ENCODE results near the gene NBPF1.
A peak's percentile ranks its signal among the peaks of the same experiment; 100 is the strongest.
"Not testable (repeated sequence)": the region's sequence is repeated elsewhere in the genome, so short reads cannot be mapped to it uniquely, and the experiment has no call there.

The NBPF1 gene

DNA sequence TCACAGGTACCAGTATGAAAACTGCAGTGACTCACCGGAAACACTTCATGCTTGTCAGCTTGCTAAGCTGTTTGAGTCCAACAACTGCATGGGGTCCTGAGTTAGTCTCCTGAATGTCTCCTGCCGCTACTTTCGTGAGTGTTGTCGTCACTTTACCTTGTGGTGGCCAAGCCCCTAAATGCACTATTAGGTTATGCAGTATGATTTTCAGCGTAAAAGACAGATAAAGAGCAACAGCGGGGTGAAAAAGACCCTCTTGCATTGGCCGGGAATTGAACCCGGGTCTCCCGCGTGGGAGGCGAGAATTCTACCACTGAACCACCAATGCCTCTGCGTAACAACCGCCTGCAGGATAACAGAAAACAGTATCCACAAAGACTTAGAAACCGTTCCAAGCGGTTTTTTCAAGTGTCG lies 67.7 kb downstream of the NBPF1 start:
- DNase-seq (ENCODE audit: low spot score) = not testable (repeated sequence)

DNA sequence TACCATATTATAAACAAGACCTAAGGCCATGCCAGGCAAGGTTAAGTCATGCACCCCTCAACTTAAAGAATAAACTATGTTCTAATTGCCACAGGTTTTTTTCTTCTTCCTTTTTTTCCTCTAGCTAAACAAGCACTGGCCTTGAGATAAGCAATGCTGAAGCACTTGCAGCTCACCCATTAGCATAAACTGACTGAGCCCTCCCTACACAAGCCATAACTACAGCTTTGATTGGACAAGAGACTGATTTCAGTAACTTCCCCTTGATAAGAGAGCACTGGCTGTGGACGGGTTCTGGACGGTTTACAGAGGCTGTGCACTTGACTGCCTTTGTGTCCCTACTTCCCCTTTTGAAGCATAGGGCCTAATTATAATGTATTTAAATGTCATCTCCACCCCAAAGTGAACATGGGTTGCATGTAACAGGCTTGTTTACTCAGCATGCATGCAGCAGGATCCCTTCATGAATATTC lies 72.9 kb downstream of the NBPF1 start:
- DNase-seq (ENCODE audit: low spot score) = not testable (repeated sequence)

DNA sequence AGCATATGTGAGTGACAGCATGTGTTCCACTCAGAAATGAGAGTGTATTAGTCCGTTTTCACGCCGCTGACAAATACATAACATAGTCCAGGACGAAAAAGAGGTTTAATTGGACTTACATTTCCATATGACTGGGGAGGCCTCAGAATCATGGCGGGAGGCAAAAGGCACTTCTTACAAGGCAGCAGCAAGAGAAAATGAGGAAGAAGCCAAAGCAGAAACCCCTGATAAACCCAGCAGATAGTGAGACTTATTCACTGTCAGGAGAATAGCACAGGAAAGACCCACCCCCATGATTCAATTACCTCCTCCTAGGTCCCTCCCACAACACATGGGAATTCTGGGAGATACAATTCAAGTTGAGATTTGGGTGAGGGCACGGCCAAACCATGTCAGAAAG lies 75.8 kb downstream of the NBPF1 start:
- not testable (repeated sequence) for DNase-seq (ENCODE audit: low spot score)

GRCh38 chr1:16536796-16537195 lies 76.6 kb downstream of the NBPF1 start:
- not testable (repeated sequence) for DNase-seq (ENCODE audit: low spot score)

GRCh38 chr1:16535898-16536297 lies 77.5 kb downstream of the NBPF1 start:
- DNase-seq (ENCODE audit: low spot score) = not testable (repeated sequence)

GRCh38 chr1:16535487-16535886 lies 77.9 kb downstream of the NBPF1 start:
- DNase-seq (ENCODE audit: low spot score) = not testable (repeated sequence)

- not testable (repeated sequence) for DNase-seq (ENCODE audit: low spot score)
These were observed 78.4 kb downstream of the NBPF1 start for GRCh38 chr1:16534829-16535456.

GRCh38 chr1:16534239-16534828 lies 79.0 kb downstream of the NBPF1 start:
- DNase-seq (ENCODE audit: low spot score) = not testable (repeated sequence)

DNA sequence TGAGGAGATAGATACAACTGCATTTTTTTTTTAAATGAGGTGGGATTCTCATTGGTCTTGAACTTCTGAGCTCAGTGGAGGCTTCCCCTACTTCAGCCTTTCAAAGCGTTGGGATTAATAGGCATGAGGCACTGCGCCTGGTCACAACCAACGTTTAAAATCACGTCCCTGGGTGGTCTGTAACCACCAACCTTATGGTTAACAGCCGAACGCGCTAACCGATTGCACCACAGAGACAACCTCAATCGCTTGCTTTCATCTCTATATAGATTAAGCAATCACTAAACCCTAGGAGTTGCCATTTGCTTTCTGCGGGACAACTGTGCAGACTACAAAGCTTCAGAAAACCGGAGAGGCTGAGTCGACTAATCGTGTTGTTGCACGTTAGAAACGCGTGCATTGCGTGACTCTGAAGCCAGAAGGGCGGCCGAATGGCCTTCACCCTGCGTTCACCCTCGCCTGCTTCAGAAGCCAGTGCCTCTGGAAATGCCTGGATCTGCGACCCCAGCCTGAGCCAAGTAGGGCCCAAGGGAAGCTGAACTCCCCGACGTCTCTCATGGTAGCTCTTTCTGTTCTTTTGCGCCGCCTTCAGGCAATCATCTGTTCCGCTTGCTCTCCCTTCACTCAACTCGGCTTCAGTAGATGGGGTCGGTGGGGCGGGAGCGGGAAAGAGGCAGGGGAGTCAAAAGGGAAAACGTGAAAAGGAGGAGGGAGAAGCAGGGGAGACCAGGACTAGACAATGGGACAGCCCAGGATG lies 81.0 kb downstream of the NBPF1 start:
- not testable (repeated sequence) for DNase-seq (ENCODE audit: low spot score)

DNA sequence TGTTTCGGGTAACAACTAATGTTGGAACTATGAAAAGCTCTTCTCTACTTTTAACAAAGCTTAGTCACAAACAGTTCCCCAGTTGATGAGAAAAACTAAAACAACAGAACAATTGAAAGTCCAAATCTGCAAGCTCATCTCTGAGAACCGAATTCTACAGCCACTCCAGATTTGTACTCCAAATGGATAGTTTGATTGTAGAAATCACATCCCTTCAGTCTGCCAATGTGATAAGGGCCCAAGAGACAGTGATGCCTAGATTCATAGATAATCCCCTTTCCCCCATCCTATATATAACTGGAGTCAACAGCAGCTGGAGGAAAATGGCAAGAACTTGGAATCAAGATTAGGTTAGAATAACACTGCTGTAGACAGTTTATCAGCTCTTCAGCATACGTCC lies 85.0 kb downstream of the NBPF1 start:
- not testable (repeated sequence) for DNase-seq (ENCODE audit: low spot score)

DNA sequence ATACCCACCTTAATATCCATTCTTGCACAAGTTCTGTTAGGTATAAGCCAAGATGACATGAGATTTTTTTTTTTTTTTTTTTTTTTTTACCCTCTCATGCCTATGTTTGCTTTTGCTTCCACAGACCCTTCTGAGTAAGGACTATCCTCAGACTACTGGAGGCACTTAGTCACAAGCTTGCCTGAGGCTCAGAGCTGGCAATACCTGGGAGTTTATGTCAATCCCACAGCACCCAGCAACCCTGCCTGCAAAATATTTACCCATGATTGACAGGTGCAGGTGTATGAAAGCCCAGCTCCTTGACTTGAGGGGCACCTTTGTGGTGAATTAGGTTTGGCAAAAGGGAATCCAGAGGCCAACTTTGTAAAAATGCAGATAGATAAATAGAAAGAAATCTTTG lies 87.6 kb downstream of the NBPF1 start:
- not testable (repeated sequence) for DNase-seq (ENCODE audit: low spot score)

- DNase-seq (ENCODE audit: low spot score) = not testable (repeated sequence)
These were observed 91.7 kb downstream of the NBPF1 start for GRCh38 chr1:16521679-16522078.

DNA sequence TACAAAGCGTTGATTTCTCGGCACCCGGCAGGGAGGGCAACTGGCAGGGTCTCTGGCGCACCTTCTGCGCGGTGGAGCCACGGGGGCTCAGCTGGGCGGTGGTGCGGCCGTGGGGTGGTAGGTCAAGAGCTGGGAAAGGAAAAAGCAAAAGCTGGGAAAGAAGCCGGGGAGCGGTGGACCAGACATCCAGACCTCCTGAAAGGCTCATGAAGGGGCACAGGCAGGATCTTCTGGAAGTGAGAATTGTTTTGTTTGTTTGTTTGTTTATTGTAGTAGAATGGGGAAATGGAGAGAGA lies 92.1 kb downstream of the NBPF1 start:
- DNase-seq (ENCODE audit: low spot score) = no peak

DNA sequence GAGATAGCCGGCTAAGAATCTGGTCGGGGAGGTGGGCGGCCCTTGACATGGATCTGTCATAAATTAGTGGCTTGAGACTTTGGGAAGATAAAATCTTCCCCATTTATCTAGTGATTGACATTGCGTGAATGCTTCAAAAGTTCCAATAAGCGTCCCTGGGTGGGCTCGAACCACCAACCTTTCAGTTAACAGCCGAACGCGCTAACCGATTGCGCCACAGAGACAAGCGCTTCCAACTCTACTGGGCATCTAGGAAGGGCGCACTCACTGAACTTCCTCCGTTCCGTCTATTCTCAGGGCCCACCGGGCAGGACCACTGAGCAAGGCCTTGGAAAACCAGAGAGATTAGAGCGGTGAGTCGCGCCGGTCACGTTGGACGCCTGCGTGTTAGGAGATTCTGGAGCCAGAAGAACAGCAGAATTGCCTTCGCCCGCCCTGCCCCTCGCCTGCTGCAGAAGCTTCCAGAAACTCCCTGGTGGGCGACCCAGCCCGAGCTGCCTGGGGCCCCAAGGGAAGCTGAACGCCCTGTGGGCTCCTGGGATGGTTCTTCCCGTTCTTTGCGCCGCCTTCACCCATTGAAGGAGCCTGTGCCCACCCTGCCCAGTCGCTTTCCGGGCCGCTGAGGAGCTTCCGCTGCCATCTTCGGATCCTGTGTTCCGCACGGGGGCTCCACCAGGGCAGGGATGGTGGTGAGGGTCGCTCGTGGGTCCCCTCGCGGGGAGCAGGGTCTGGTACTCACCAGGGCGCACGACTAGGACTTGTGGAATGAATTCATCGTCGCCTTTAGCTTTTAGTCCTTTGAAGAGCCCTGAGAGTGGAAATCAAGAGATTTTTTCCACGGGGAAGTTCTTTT lies 92.7 kb downstream of the NBPF1 start:
- DNase-seq (ENCODE audit: low spot score) = not testable (repeated sequence)

GRCh38 chr1:16519255-16519951 lies 94.0 kb downstream of the NBPF1 start:
- DNase-seq (ENCODE audit: low spot score) = not testable (repeated sequence)

GRCh38 chr1:16518913-16519254 lies 94.5 kb downstream of the NBPF1 start:
- not testable (repeated sequence) for DNase-seq (ENCODE audit: low spot score)

DNA sequence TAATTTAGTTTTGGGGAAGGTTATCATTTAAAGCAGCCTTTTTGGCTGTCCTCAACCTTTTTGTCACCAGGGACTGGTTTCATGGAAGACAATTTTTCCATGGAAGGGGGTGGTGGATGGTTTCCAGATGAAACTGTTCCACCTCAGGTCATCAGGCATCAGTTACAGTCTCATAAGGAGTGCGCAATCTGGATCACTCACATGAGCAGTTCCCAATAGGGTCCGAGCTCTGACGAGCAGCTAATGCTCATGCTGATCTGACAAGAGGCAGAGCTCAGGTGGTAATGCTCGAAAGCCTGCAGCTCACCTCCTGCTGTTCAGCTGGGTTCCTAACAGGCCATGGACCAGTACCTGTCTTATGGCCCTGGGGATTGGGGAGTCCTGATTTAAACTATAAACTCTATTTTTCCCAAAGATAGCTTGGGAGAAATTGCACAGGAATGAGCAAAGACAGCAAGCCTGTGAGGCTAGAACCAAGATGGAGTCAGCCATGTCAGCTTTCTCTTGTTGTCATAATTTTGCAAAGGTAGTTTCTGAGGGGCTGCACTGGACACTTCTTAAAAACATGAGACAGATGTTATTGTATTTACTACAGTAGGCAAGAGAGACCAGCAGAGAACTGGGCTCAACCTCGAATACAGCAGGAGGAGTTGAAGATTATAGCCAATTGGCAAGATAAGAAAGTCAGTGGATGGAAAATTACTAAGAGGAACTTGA lies 96.5 kb downstream of the NBPF1 start:
- DNase-seq (ENCODE audit: low spot score) = not testable (repeated sequence)

DNA sequence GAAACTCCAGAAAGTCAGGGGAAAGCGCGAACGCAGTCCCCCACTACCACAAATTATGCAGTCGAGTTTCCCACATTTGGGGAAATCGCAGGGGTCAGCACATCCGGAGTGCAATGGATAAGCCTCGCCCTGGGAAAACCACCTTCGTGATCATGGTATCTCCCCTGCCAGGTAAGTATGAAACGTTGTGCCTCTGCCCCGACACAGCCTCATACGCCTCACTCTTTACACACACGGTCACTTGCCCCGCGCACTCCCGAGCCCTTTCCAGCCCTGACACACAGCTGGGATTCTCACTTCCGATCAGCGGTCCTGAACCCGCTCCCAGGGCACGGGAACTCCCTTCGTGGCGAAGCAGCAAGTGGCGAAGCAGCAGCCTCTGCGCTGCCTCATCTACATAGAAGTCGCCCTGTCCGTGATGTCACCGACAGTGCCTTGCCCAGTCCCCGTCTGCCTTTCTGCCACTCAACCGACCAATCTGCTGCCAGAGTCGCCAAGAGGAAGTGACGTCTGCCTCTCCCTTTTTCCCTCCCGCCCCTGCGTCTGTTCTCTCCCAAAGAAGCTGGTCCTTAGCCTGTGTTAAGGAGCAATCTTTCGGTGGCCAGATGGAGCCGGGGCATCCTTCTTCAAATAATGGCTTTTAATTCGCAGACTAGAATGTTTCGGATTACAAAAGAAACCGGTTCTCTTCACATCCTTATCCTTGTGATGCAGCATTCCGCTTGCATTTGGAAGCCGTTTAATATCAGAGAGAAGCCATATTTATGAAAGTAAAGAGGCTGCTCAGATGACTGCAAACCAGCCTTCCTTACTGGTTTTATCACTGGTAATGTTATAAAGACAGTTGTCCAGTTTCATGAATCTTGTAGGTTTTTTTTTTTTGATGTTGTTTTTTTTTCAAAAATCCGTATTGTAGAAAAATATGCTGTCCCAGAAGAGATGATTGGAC lies 99.0 kb downstream of the NBPF1 start, which contains the start of gene RNU1-1:
RNU1-1 (minus strand) TSS at position 179 of the 949 bp plus-strand sequence.
- DNase-seq (ENCODE audit: low spot score) = peak; percentile 77

GRCh38 chr1:16513412-16514106 lies 99.8 kb downstream of the NBPF1 start:
- peak; percentile 62 for DNase-seq (ENCODE audit: low spot score)

Measured in hematopoietic multipotent progenitor cell treated with erythropoietin and hydrocortisone succinate and interleukin-3 and kit ligand, for 17 days (in vitro differentiated cells).